SK-N-MC (cell line): Measurements from ENCODE around the gene MTCH1.

ENCODE experiments used
- EZH2 ChIP-seq: fragments of 200-600 bp; sonication (generic); IDR thresholded peaks from one replicate; pipeline ENCODE4 v1.6.1; 2017; ENCODE audit warnings: antibody characterized with exemption
- POLR2AphosphoS5 ChIP-seq: IDR thresholded peaks from 2 replicates; pipeline ENCODE4 v1.6.1; 2012; ENCODE audit warnings: mild to moderate bottlenecking, low read depth, low read length, borderline replicate concordance

DNA sequence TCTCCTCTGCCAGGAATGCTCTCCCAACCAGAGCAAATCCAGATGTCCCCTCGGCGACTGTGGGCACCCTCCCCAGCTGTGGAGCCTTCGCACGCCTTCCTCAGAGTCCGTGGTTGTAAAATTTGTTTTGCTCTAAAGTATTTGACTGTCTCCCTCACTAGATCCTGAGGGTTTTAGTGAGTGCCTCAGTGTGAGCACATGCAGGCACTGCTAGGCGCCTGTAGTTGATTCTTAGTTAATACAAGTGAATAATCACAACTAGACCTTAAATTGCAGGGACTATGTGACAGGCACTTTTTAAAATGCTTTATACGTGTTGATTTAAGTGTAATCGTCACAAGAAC lies 680 bp upstream of the MTCH1 start:
- TF ChIP-seq EZH2 (no peak), POLR2AphosphoS5 (no peak; the same call in 1 of the 2 replicates)
